ENCODE results near the gene SRGAP3.

The SRGAP3 gene

GRCh38 chr3:9135526-9135925 lies 113.9 kb downstream of the SRGAP3 start:
- DNase-seq (ENCODE audit: low spot score): no peak
- Histone ChIP-seq H3K4me3 (peak overlapping the region; percentile 72), H3K27ac (no peak overlapping the region)
- TF ChIP-seq, protein P1, sequence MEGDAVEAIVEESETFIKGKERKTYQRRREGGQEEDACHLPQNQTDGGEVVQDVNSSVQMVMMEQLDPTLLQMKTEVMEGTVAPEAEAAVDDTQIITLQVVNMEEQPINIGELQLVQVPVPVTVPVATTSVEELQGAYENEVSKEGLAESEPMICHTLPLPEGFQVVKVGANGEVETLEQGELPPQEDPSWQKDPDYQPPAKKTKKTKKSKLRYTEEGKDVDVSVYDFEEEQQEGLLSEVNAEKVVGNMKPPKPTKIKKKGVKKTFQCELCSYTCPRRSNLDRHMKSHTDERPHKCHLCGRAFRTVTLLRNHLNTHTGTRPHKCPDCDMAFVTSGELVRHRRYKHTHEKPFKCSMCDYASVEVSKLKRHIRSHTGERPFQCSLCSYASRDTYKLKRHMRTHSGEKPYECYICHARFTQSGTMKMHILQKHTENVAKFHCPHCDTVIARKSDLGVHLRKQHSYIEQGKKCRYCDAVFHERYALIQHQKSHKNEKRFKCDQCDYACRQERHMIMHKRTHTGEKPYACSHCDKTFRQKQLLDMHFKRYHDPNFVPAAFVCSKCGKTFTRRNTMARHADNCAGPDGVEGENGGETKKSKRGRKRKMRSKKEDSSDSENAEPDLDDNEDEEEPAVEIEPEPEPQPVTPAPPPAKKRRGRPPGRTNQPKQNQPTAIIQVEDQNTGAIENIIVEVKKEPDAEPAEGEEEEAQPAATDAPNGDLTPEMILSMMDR (IDR thresholded peaks at IDR 0.05): no peak

- no peak for DNase-seq (ENCODE audit: low spot score)
- TF ChIP-seq, protein P1 (IDR thresholded peaks at IDR 0.05): no peak
- Histone ChIP-seq H3K27ac (no peak overlapping the region), H3K4me3 (no peak overlapping the region)
Observed at GRCh38 chr3:9133656-9134055, 115.8 kb downstream of the SRGAP3 start.

DNA sequence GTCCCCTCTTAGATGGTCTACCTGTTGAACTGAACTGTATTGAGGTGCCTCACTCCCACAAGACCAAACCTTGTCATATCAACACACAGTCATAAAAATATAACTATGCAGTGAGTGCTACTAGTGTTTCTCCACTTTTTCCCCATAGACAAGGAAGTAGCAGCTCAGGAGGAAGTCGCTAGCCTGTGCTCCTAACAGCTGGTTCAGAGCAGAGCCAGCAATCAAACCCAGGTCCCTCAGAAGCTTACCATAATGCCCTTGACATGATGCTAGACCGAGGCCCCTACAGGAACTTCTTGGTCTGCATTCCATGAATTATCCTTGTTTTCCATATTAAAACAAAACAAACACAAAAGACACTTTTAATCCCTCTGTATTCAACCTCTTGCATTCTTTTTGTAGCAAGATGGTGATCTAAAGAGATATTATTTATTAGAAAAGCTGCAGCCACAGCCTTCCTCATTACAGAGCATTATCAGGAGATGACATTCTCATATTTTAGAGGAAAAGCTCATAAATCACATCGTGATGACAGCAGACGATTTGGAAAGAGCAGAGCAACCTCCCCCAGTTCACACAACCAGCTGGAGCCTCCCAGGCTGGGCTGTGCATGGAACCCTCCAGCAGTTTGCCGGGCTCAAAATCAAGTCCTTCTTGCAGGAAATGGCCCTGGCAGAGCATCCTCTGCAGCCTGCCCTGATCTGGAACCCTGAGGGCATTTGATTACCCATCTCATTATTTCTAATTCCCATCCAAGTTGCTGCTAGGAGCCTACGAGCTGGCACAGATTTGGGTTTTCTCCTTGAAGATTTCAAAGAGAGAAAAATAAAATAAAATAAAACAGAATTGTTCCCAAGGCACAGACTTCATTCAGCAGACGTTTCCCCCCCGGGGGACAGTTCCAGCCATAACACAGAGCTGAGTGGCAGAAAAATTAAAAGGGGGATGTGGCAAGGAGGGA lies 118.8 kb downstream of the SRGAP3 start:
- TF ChIP-seq, protein P1 (IDR thresholded peaks at IDR 0.05): no peak
- Histone ChIP-seq H3K27ac (no peak overlapping the region), H3K4me3 (no peak overlapping the region)
- no peak for DNase-seq (ENCODE audit: low spot score)

DNA sequence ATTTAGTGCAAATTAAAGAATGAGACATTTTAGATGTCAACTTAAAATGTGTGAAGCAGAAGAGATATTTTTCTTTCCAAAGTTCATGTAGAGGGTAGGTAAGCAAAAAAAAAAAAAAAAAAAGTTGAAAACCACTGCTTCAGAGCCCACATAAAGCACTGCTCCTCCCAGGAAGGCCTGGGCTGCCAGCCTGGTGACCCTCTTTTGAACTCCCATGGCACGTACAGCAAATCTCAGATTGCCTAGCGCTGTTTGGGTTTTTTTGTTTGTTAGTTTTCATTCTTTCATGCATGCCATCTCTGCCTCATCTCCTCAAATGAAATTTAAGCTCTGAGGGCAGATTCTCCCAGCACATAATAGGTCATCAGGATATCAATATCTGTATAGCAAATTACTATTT lies 120.1 kb downstream of the SRGAP3 start:
- H3K27ac ChIP-seq: no peak overlapping the region
- TF ChIP-seq, protein P1 (IDR thresholded peaks at IDR 0.05): no peak
- no peak overlapping the region for H3K4me3 ChIP-seq
- DNase-seq (ENCODE audit: low spot score): no peak

DNA sequence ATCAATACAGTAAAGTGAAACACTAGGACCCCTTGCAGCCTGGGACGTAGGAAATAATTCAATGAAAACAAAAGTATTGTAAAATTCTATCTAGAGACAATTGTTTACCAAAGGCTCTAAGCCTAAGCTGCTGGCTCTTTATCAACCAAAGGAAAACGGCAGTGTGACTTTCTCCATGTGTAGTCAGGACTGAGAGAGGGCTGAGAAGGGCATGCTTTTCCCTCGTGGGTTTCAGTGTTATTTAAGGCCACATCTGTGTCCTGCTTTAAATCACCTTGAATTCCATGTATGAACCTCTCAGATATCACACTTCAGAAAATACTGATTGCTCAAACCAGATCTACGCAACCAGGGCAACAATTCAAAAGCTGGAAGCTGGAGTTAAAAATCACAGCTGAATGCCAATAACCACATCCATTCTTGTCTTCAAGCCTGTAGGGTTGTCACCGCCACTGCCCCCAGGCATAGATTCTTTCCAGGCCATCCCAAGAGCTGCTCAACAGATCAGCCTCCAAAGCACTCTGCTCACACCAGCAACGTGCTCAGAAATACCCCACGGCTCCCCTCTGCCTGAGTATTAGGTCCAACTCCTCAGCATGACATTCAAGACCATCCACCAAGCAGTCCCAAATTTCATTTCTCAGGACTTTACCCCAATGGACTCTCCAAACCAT lies 124.0 kb downstream of the SRGAP3 start:
- TF ChIP-seq, protein P1 (IDR thresholded peaks at IDR 0.05): no peak
- H3K27ac ChIP-seq: no peak overlapping the region
- DNase-seq (ENCODE audit: low spot score): no peak
- no peak overlapping the region for H3K4me3 ChIP-seq

- H3K4me3 ChIP-seq: no peak overlapping the region
- no peak overlapping the region for H3K27ac ChIP-seq
- TF ChIP-seq, protein P1 (IDR thresholded peaks at IDR 0.05): no peak
- DNase-seq (ENCODE audit: low spot score): no peak
Observed at GRCh38 chr3:9124730-9125129, 124.7 kb downstream of the SRGAP3 start.
